PC-3 (cell line): ENCODE measurements around the gene USH1C. TPM values are rescaled to one million over a fixed set of nuclear protein-coding genes. Genes with fewer than 3 reads are reported as not detected.

ENCODE experiments used
- ATAC-seq: fragments of 200-7000 bp; cut with Tn5 transposase; 2 replicates; pipeline ENCODE4 v1.9.1; 2020; ENCODE audit warnings: mild to moderate bottlenecking, moderate library complexity
- BruUV-seq: library from RNA; stranded (reverse); fragments of 400-500 nt; replicated peaks from 2 replicates; lab custom pipeline; 2021; lab: Mats Ljungman, UMichigan
- CTCF ChIA-PET: fragments of 300-600 bp; sonication (Branson Sonifier 250); formaldehyde crosslinking; loops from one replicate; lab custom pipeline; 2022; ENCODE audit warnings: antibody characterized with exemption; lab: Charles Lee
- POLR2A ChIA-PET: fragments of 300-600 bp; sonication (Branson Sonifier 250); formaldehyde crosslinking; loops from one replicate; lab custom pipeline; 2022; ENCODE audit warnings: antibody characterized with exemption; ENCODE audit not compliant: unreplicated experiment; lab: Charles Lee
- DNase-seq: peaks from one replicate; pipeline ENCODE4 v3.0.0-alpha.2; 2015
- H2AFZ ChIP-seq: fragments of 300-600 bp; sonication (generic); 2 replicates; pipeline ENCODE4 v1.6.0; 2016; ENCODE audit warnings: antibody characterized with exemption, low read length
- H3F3A ChIP-seq: fragments of 300-600 bp; sonication (generic); one replicate; pipeline ENCODE4 v1.6.0; 2017; ENCODE audit warnings: antibody characterized with exemption, low read length, control low read depth, mild to moderate bottlenecking; ENCODE audit not compliant: unreplicated experiment
- H3K27ac ChIP-seq: fragments of 300-600 bp; sonication (generic); 2 replicates; pipeline ENCODE4 v1.5.1; 2016; ENCODE audit warnings: mild to moderate bottlenecking, low read length
- H3K27me3 ChIP-seq: fragments of 300-600 bp; sonication (generic); 2 replicates; pipeline ENCODE4 v1.6.1; 2016; ENCODE audit warnings: low read length, mixed read lengths
- H3K36me3 ChIP-seq: fragments of 300-600 bp; sonication (generic); 2 replicates; pipeline ENCODE4 v1.6.1; 2016; ENCODE audit warnings: low read depth, mixed run types, low read length, mixed read lengths
- H3K4me1 ChIP-seq: fragments of 300-600 bp; sonication (generic); 2 replicates; pipeline ENCODE4 v1.5.1; 2016; ENCODE audit warnings: low read length; ENCODE audit not compliant: insufficient read depth
- H3K4me2 ChIP-seq: fragments of 300-600 bp; sonication (generic); 2 replicates; pipeline ENCODE4 v1.6.0; 2016; ENCODE audit warnings: low read length
- H3K4me3 ChIP-seq: fragments of 300-600 bp; sonication (generic); 2 replicates; pipeline ENCODE4 v1.5.1; 2016; ENCODE audit warnings: mild to moderate bottlenecking, low read length, mixed read lengths
- H3K79me2 ChIP-seq: fragments of 300-600 bp; sonication (generic); 2 replicates; pipeline ENCODE4 v1.6.1; 2017; ENCODE audit warnings: low read length, mixed read lengths
- H3K9ac ChIP-seq: fragments of 300-600 bp; sonication (generic); 2 replicates; pipeline ENCODE4 v1.6.0; 2016; ENCODE audit warnings: mild to moderate bottlenecking, low read length
- H3K9me2 ChIP-seq: fragments of 300-600 bp; sonication (generic); replicated peaks from 2 replicates; pipeline ENCODE4 v1.6.1; 2016; ENCODE audit warnings: mixed run types, low read length, mixed read lengths
- H3K9me3 ChIP-seq: fragments of 300-600 bp; sonication (generic); 2 replicates; pipeline ENCODE4 v1.6.1; 2016; ENCODE audit warnings: low read length, mixed read lengths
- H4K20me1 ChIP-seq: fragments of 300-600 bp; sonication (generic); 2 replicates; pipeline ENCODE4 v1.6.1; 2016; ENCODE audit warnings: low read length, mixed read lengths
- EZH2 ChIP-seq: fragments of 300-600 bp; sonication (generic); IDR thresholded peaks from one replicate; pipeline ENCODE4 v1.6.1; 2017; ENCODE audit warnings: antibody characterized with exemption, mild to moderate bottlenecking, low read length; ENCODE audit not compliant: unreplicated experiment
- EZH2phosphoT487 ChIP-seq: fragments of 300-600 bp; sonication (generic); IDR thresholded peaks from 2 replicates; pipeline ENCODE4 v1.6.1; 2018; ENCODE audit warnings: mild to moderate bottlenecking, antibody characterized with exemption, low read length, borderline replicate concordance
- intact Hi-C: fragments of 100-400 bp; cut with micrococcal nuclease; formaldehyde crosslinking; loops from 2 replicates; pipeline ENCODE4 v1.9.0; 2023
- total RNA-seq: library from RNA; depleted of rRNA; stranded (reverse); fragments of >200 nt; gene quantifications from 2 replicates; pipeline ENCODE4 v1.2.3, GENCODE V29; 2014
- TF ChIP-seq, protein P1 (sequence below): fragments of 300-600 bp; sonication (generic); conservative IDR thresholded peaks from 2 replicates; pipeline ENCODE4 v1.5.1; 2017; ENCODE audit warnings: antibody characterized with exemption, low read depth, mild to moderate bottlenecking, low read length

Gene USH1C
- total RNA-seq, 1 experiment from 2014 or later, result not detected

DNA sequence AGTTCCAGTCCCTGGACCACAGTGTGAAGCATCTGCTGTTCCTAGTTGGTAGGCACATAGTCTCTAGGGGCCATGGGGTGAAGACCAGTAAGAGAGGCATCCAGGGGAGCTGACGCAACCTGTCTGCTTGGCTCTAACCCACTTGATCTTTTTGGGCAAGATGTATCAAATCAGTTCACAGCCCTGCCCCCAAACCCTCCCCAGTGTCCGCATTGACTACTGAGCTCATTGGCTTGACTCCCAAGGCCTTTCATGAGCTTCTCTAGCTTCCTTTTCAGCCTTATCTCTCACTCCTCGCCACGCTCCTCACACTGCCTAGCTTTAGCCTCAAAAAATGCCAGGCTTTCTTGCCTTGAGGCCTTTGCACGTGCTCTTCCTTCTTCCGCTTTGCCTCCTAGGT lies 37.9 kb downstream of the USH1C start:
- POLR2A ChIA-PET, result no interaction called here
- TF ChIP-seq, protein P1, sequence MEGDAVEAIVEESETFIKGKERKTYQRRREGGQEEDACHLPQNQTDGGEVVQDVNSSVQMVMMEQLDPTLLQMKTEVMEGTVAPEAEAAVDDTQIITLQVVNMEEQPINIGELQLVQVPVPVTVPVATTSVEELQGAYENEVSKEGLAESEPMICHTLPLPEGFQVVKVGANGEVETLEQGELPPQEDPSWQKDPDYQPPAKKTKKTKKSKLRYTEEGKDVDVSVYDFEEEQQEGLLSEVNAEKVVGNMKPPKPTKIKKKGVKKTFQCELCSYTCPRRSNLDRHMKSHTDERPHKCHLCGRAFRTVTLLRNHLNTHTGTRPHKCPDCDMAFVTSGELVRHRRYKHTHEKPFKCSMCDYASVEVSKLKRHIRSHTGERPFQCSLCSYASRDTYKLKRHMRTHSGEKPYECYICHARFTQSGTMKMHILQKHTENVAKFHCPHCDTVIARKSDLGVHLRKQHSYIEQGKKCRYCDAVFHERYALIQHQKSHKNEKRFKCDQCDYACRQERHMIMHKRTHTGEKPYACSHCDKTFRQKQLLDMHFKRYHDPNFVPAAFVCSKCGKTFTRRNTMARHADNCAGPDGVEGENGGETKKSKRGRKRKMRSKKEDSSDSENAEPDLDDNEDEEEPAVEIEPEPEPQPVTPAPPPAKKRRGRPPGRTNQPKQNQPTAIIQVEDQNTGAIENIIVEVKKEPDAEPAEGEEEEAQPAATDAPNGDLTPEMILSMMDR, result no peak
- TF ChIP-seq EZH2, result no peak
- TF ChIP-seq EZH2phosphoT487, result no peak
- no peak overlapping the region for H3K4me2 ChIP-seq
- H3K9me3 ChIP-seq, result no peaks in the 10 kb centered on the region
- H3K4me3 ChIP-seq, result no peak overlapping the region
- BruUV-seq, result no TSS peak
- DNase-seq (no peak), ATAC-seq (no peak)
- H3K9me2 ChIP-seq, result no peaks in the 10 kb centered on the region
- intact Hi-C loops, result loop anchor here (10.0 kb wide), 1 partner anchor 272 kb away; no protein-coding TSS in a partner anchor
- no peak overlapping the region for H3K9ac ChIP-seq
- H3K27me3 ChIP-seq, result peaks cover 26% of the 10 kb centered on the region
- no peaks in the 10 kb centered on the region for H3K4me1 ChIP-seq
- H4K20me1 ChIP-seq, result no peaks in the 10 kb centered on the region
- H3F3A ChIP-seq, result no peaks in the 10 kb centered on the region
- H3K36me3 ChIP-seq, result no peaks in the 10 kb centered on the region
- no peak overlapping the region for H2AFZ ChIP-seq
- H3K27ac ChIP-seq, result no peak overlapping the region
- CTCF ChIA-PET, result interaction anchor here (1.0 kb wide), 1 partner anchor 47 kb away, joined by 3 read pairs; no protein-coding TSS in a partner anchor
- H3K79me2 ChIP-seq, result no peaks in the 10 kb centered on the region

DNA sequence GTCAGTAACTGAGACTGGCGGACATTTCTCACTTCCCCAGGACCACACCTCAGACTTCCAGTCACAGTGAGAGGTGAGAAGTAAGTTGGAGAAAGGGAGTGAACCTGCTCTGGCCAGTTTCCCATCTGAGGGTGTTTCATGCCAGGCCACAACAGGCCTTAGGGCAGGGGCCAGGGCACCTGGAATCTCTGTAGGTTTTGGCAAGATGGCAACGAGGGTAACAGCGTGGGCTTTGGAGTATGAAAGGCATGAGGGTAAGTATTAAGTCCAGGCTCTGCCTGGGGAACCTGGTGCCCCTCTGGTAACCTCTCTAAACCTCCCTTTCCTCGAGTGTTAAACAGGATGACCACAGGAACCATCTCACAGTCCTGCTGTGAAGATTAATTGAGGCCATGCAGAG lies 39.1 kb downstream of the USH1C start:
- H3K27ac ChIP-seq, result no peak overlapping the region
- no peak overlapping the region for H3K4me3 ChIP-seq
- DNase-seq (no peak), ATAC-seq (no peak)
- ChIA-PET CTCF (interaction anchor here (0.6 to 1.5 kb wide), 2 partner anchors 23 to 122 kb away, joined by 3 to 4 read pairs; no protein-coding TSS in a partner anchor), POLR2A (no interaction called here)
- H3F3A ChIP-seq, result no peaks in the 10 kb centered on the region
- TF ChIP-seq EZH2phosphoT487 (no peak), EZH2 (no peak)
- TF ChIP-seq, protein P1, result no peak
- no peaks in the 10 kb centered on the region for H3K36me3 ChIP-seq
- intact Hi-C loops, result loop anchor here (10.0 kb wide), 1 partner anchor 270 kb away; no protein-coding TSS in a partner anchor
- H3K79me2 ChIP-seq, result no peaks in the 10 kb centered on the region
- H4K20me1 ChIP-seq, result no peaks in the 10 kb centered on the region
- no peak overlapping the region for H3K4me2 ChIP-seq
- no TSS peak for BruUV-seq
- H3K27me3 ChIP-seq, result peaks cover 14% of the 10 kb centered on the region
- no peak overlapping the region for H3K9ac ChIP-seq
- H3K9me2 ChIP-seq, result no peaks in the 10 kb centered on the region
- no peaks in the 10 kb centered on the region for H3K9me3 ChIP-seq
- H3K4me1 ChIP-seq, result no peaks in the 10 kb centered on the region
- no peak overlapping the region for H2AFZ ChIP-seq

DNA sequence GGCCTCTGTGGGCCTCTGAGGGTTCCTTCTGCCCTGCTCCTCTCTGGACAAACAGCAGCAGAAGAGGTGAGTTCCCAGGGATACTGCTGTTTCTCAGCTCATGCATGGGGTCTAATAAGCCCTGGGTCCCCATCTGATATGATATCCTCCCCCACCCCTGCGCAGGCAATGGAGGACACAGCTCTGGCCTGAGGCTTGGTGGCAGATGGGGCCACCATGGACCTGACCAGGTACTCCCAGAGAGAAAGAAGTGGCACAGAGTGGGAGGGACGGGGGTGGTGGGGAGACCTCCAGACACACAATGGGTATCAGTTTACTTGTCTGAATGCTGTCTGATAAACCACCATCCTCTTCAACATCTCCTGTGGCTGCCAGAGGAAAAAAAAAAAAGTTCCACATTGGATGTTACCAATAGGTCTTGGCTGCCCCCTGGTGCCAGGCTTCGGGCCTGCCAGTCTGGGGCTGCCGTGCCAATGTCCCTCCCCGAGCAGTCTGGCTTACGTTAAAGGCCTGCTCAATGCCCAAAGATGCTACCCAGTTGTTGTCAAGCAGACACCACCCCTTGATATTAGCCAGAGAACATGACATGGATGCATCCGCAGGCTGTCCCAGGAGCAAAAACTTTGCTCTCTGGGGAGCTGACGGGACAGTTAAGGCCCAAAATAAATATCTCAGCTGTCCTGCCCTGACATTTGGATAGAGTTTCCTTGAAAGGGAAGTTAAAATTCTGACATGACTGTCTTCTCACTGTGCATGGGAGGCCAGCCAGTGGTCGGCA lies 39.7 kb downstream of the USH1C start:
- H3K9ac ChIP-seq, result no peak overlapping the region
- ChIA-PET CTCF (interaction anchor here (0.6 to 1.5 kb wide), 2 partner anchors 24 to 121 kb away, joined by 3 to 4 read pairs; no protein-coding TSS in a partner anchor), POLR2A (no interaction called here)
- H3K9me2 ChIP-seq, result no peaks in the 10 kb centered on the region
- H2AFZ ChIP-seq, result no peak overlapping the region
- no peaks in the 10 kb centered on the region for H3K9me3 ChIP-seq
- ATAC-seq (peak; percentile 88), DNase-seq (peak; percentile 74)
- no TSS peak for BruUV-seq
- H3K36me3 ChIP-seq, result no peaks in the 10 kb centered on the region
- no peaks in the 10 kb centered on the region for H4K20me1 ChIP-seq
- intact Hi-C loops, result loop anchor here (1.0 to 10.0 kb wide), 3 partner anchors 115 to 270 kb away; no protein-coding TSS in a partner anchor
- H3K27me3 ChIP-seq, result peaks cover 10% of the 10 kb centered on the region; the same call in 1 of the 2 replicates
- H3K4me3 ChIP-seq, result no peak overlapping the region
- no peaks in the 10 kb centered on the region for H3K4me1 ChIP-seq
- TF ChIP-seq, protein P1, result peak; percentile 84
- no peak for TF ChIP-seq EZH2
- H3F3A ChIP-seq, result no peaks in the 10 kb centered on the region
- no peak overlapping the region for H3K4me2 ChIP-seq
- no peaks in the 10 kb centered on the region for H3K79me2 ChIP-seq
- H3K27ac ChIP-seq, result no peak overlapping the region
